ENCODE results near the gene RAD51B.

Gene RAD51B

GRCh38 chr14:68468437-68469207 is 649.0 kb downstream of the RAD51B start:
- Histone ChIP-seq H2BK5ac (ENCODE audit: low read length) (no peak overlapping the region), H3K9ac (ENCODE audit: low read length) (no peak overlapping the region), H2AK5ac (ENCODE audit: low read length) (no peak overlapping the region), H2BK15ac (replicated peaks; ENCODE audit: low read depth) (no peak overlapping the region), H3K36me3 (ENCODE audit: control insufficient read depth, insufficient read depth, low read length) (no peaks in the 10 kb centered on the region), H4K8ac (ENCODE audit: low read depth, low read length) (no peak overlapping the region), H3K79me1 (ENCODE audit: low read length) (no peaks in the 10 kb centered on the region), H3K4me1 (ENCODE audit: control insufficient read depth, low read depth, low read length) (no peaks in the 10 kb centered on the region), H3K4me2 (ENCODE audit: low read length) (no peak overlapping the region), H3K23ac (ENCODE audit: low read length) (peak overlapping the region; percentile 53), H2BK120ac (ENCODE audit: low read depth, low read length) (no peak overlapping the region), H3K56ac (ENCODE audit: low read length) (no peak overlapping the region), H4K5ac (ENCODE audit: low read length) (no peak overlapping the region), H3K18ac (ENCODE audit: low read length) (no peak overlapping the region), H3K27ac (ENCODE audit: low read depth, low read length) (peak overlapping the region; percentile 30), H3K79me2 (ENCODE audit: control insufficient read depth, insufficient read depth, low read length) (no peaks in the 10 kb centered on the region), H3K4ac (ENCODE audit: low read depth, low read length) (no peak overlapping the region), H3K4me3 (ENCODE audit: low read length) (no peak overlapping the region), H3K27me3 (ENCODE audit: insufficient read depth, low read length, poor library complexity) (no peaks in the 10 kb centered on the region)
- WGBS (ENCODE audit: extremely low coverage, insufficient coverage, low lambda C conversion rate) = no CpG with 5 or more reads among the region's 5 CpGs
- DNase-seq = no peak

GRCh38 chr14:68469208-68469713 is 649.7 kb downstream of the RAD51B start:
- no peak overlapping the region for H2AK5ac ChIP-seq (ENCODE audit: low read length)
- no peaks in the 10 kb centered on the region for H3K27me3 ChIP-seq (ENCODE audit: insufficient read depth, low read length, poor library complexity)
- no peak overlapping the region for H3K27ac ChIP-seq (ENCODE audit: low read depth, low read length)
- H2BK5ac ChIP-seq (ENCODE audit: low read length) = no peak overlapping the region
- WGBS (ENCODE audit: extremely low coverage, insufficient coverage, low lambda C conversion rate) = no CpG with 5 or more reads among the region's 5 CpGs
- no peak overlapping the region for H3K18ac ChIP-seq (ENCODE audit: low read length)
- H2BK120ac ChIP-seq (ENCODE audit: low read depth, low read length) = no peak overlapping the region
- no peak overlapping the region for H3K23ac ChIP-seq (ENCODE audit: low read length)
- H3K79me2 ChIP-seq (ENCODE audit: control insufficient read depth, insufficient read depth, low read length) = no peaks in the 10 kb centered on the region
- H3K9ac ChIP-seq (ENCODE audit: low read length) = no peak overlapping the region
- H3K4me3 ChIP-seq (ENCODE audit: low read length) = no peak overlapping the region
- DNase-seq = no peak
- H4K8ac ChIP-seq (ENCODE audit: low read depth, low read length) = no peak overlapping the region
- H3K36me3 ChIP-seq (ENCODE audit: control insufficient read depth, insufficient read depth, low read length) = no peaks in the 10 kb centered on the region
- H3K4me1 ChIP-seq (ENCODE audit: control insufficient read depth, low read depth, low read length) = no peaks in the 10 kb centered on the region
- H2BK15ac ChIP-seq (replicated peaks; ENCODE audit: low read depth) = no peak overlapping the region
- no peak overlapping the region for H3K4ac ChIP-seq (ENCODE audit: low read depth, low read length)
- no peak overlapping the region for H4K5ac ChIP-seq (ENCODE audit: low read length)
- H3K79me1 ChIP-seq (ENCODE audit: low read length) = no peaks in the 10 kb centered on the region
- H3K4me2 ChIP-seq (ENCODE audit: low read length) = no peak overlapping the region
- no peak overlapping the region for H3K56ac ChIP-seq (ENCODE audit: low read length)

DNA sequence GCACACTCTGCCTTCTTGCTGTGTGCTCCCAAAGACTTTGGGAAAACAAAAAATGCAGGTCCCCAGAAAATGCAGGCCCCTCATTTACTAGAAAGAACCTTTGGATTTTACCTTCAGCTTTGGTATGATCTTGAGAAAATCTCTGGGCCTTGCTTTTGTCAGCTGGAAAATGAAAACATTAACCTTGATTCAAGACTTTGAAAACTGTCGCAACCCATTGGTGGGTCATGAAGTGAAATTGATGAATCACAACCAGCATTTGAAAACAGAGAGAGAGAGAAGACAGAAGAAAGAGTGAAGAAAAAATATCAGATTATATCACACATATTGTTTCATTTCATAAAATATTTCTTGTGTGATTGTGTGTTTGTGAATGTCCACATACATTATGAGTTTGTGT is 650.8 kb downstream of the RAD51B start:
- no peaks in the 10 kb centered on the region for H3K36me3 ChIP-seq (ENCODE audit: control insufficient read depth, insufficient read depth, low read length)
- H3K18ac ChIP-seq (ENCODE audit: low read length) = no peak overlapping the region
- H3K27me3 ChIP-seq (ENCODE audit: insufficient read depth, low read length, poor library complexity) = no peaks in the 10 kb centered on the region
- no peak overlapping the region for H3K4me2 ChIP-seq (ENCODE audit: low read length)
- no peak overlapping the region for H3K4ac ChIP-seq (ENCODE audit: low read depth, low read length)
- H4K5ac ChIP-seq (ENCODE audit: low read length) = no peak overlapping the region
- H3K4me1 ChIP-seq (ENCODE audit: control insufficient read depth, low read depth, low read length) = no peaks in the 10 kb centered on the region
- no peak overlapping the region for H2BK120ac ChIP-seq (ENCODE audit: low read depth, low read length)
- no peak for DNase-seq
- H3K56ac ChIP-seq (ENCODE audit: low read length) = no peak overlapping the region
- no peak overlapping the region for H2BK5ac ChIP-seq (ENCODE audit: low read length)
- no CpG with 5 or more reads among the region's 1 CpG for WGBS (ENCODE audit: extremely low coverage, insufficient coverage, low lambda C conversion rate)
- no peak overlapping the region for H2BK15ac ChIP-seq (replicated peaks; ENCODE audit: low read depth)
- H2AK5ac ChIP-seq (ENCODE audit: low read length) = no peak overlapping the region
- H4K8ac ChIP-seq (ENCODE audit: low read depth, low read length) = no peak overlapping the region
- H3K79me1 ChIP-seq (ENCODE audit: low read length) = no peaks in the 10 kb centered on the region
- H3K4me3 ChIP-seq (ENCODE audit: low read length) = no peak overlapping the region
- no peak overlapping the region for H3K27ac ChIP-seq (ENCODE audit: low read depth, low read length)
- H3K23ac ChIP-seq (ENCODE audit: low read length) = no peak overlapping the region
- no peaks in the 10 kb centered on the region for H3K79me2 ChIP-seq (ENCODE audit: control insufficient read depth, insufficient read depth, low read length)
- H3K9ac ChIP-seq (ENCODE audit: low read length) = no peak overlapping the region

GRCh38 chr14:68471029-68471963 is 651.7 kb downstream of the RAD51B start:
- Histone ChIP-seq H4K8ac (ENCODE audit: low read depth, low read length) (no peak overlapping the region), H3K36me3 (ENCODE audit: control insufficient read depth, insufficient read depth, low read length) (no peaks in the 10 kb centered on the region), H3K27me3 (ENCODE audit: insufficient read depth, low read length, poor library complexity) (no peaks in the 10 kb centered on the region), H3K4me1 (ENCODE audit: control insufficient read depth, low read depth, low read length) (peaks cover 1% of the 10 kb centered on the region), H3K79me2 (ENCODE audit: control insufficient read depth, insufficient read depth, low read length) (no peaks in the 10 kb centered on the region), H3K9ac (ENCODE audit: low read length) (no peak overlapping the region), H2AK5ac (ENCODE audit: low read length) (no peak overlapping the region), H3K79me1 (ENCODE audit: low read length) (no peaks in the 10 kb centered on the region), H3K4me2 (ENCODE audit: low read length) (no peak overlapping the region), H3K27ac (ENCODE audit: low read depth, low read length) (peak overlapping the region; percentile 27), H2BK120ac (ENCODE audit: low read depth, low read length) (no peak overlapping the region), H2BK15ac (replicated peaks; ENCODE audit: low read depth) (no peak overlapping the region), H2BK5ac (ENCODE audit: low read length) (no peak overlapping the region), H3K4ac (ENCODE audit: low read depth, low read length) (no peak overlapping the region), H3K23ac (ENCODE audit: low read length) (no peak overlapping the region), H3K4me3 (ENCODE audit: low read length) (no peak overlapping the region), H4K5ac (ENCODE audit: low read length) (no peak overlapping the region), H3K56ac (ENCODE audit: low read length) (no peak overlapping the region), H3K18ac (ENCODE audit: low read length) (no peak overlapping the region)
- no CpG with 5 or more reads among the region's 12 CpGs for WGBS (ENCODE audit: extremely low coverage, insufficient coverage, low lambda C conversion rate)
- DNase-seq = no peak

DNA sequence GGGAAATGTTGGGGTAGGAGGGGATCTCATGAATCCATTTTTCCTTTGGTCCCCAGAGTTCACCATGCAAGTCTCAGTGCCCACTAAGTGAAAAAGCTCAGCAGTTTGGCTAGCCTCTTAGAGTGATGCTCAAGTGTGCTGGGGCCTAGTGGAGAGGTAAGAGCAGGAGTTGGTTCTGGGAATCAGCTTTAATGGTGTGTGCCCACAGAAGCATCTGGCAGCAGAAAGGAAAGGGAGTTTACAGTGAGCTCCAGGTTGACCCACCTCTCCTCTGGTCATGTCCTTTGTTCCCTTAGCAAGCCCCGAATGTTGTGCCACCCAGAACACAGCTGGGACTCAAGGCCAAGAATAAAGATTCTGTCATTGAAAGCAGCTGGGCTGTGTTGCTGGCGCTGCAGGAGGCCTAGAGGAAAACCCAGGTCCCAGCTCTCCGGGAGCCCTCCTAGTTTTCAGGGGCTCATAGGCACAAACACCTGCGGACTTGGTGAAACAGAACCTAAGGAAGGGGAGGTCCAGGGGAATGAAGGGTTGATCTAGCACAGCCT is 652.5 kb downstream of the RAD51B start:
- Histone ChIP-seq H3K9ac (ENCODE audit: low read length) (no peak overlapping the region), H3K4me3 (ENCODE audit: low read length) (no peak overlapping the region), H3K79me2 (ENCODE audit: control insufficient read depth, insufficient read depth, low read length) (no peaks in the 10 kb centered on the region), H3K18ac (ENCODE audit: low read length) (no peak overlapping the region), H3K4me2 (ENCODE audit: low read length) (no peak overlapping the region), H4K5ac (ENCODE audit: low read length) (no peak overlapping the region), H3K27ac (ENCODE audit: low read depth, low read length) (peak overlapping the region; percentile 27), H3K4ac (ENCODE audit: low read depth, low read length) (no peak overlapping the region), H4K8ac (ENCODE audit: low read depth, low read length) (no peak overlapping the region), H2AK5ac (ENCODE audit: low read length) (no peak overlapping the region), H3K56ac (ENCODE audit: low read length) (no peak overlapping the region), H2BK5ac (ENCODE audit: low read length) (no peak overlapping the region), H3K23ac (ENCODE audit: low read length) (no peak overlapping the region), H2BK120ac (ENCODE audit: low read depth, low read length) (no peak overlapping the region), H2BK15ac (replicated peaks; ENCODE audit: low read depth) (no peak overlapping the region), H3K36me3 (ENCODE audit: control insufficient read depth, insufficient read depth, low read length) (no peaks in the 10 kb centered on the region), H3K79me1 (ENCODE audit: low read length) (no peaks in the 10 kb centered on the region), H3K27me3 (ENCODE audit: insufficient read depth, low read length, poor library complexity) (no peaks in the 10 kb centered on the region), H3K4me1 (ENCODE audit: control insufficient read depth, low read depth, low read length) (peaks cover 9% of the 10 kb centered on the region)
- WGBS (ENCODE audit: extremely low coverage, insufficient coverage, low lambda C conversion rate) = no CpG with 5 or more reads among the region's 4 CpGs
- no peak for DNase-seq
